Heart right ventricle (tissue), 16 donors: ENCODE measurements around the gene CASP5. TPM values are rescaled to one million over a fixed set of nuclear protein-coding genes. Genes with fewer than 3 reads are reported as not detected.
A peak's percentile ranks its signal among the peaks of the same experiment; 100 is the strongest.

Experiments
- ATAC-seq, 8 donors: fragments of 200-7000 bp; cut with Tn5 transposase; one replicate each; pipeline ENCODE4 v1.9.1; 2020; ENCODE audit warnings: mild to moderate bottlenecking in 8 of 8, moderate library complexity in 8 of 8, moderate number of reproducible peaks in 1 of 8
- DNase-seq, 2 donors: peaks; one replicate each; pipeline ENCODE4 v3.0.0-alpha.2; 2020
- H3K27ac ChIP-seq, 10 donors: fragments of 200-600 bp; sonication (generic) in 2 of 10; one replicate each; pipeline versions ENCODE4 v1.5.0 to v1.8.0; 2020 to 2022; ENCODE audit warnings: mild to moderate bottlenecking in 3 of 10
- H3K27me3 ChIP-seq, 7 donors: fragments of 200-600 bp; one replicate each; pipeline ENCODE4 v1.8.0; 2021 to 2022; ENCODE audit warnings: mild to moderate bottlenecking in 2 of 7
- H3K36me3 ChIP-seq, 9 donors: fragments of 200-600 bp; sonication (generic) in 1 of 9; one replicate each; pipeline versions ENCODE4 v1.5.0 to v1.8.0; 2020 to 2022; ENCODE audit warnings: mild to moderate bottlenecking in 2 of 9
- H3K4me1 ChIP-seq, 9 donors: fragments of 200-600 bp; sonication (generic) in 1 of 9; one replicate each; pipeline versions ENCODE4 v1.5.0 to v1.8.0; 2020 to 2022; ENCODE audit warnings: mild to moderate bottlenecking in 4 of 9
- H3K4me3 ChIP-seq, 10 donors: fragments of 200-600 bp; sonication (generic) in 2 of 10; one replicate each; pipeline versions ENCODE4 v1.5.0 to v1.8.0; 2020 to 2022; ENCODE audit warnings: mild to moderate bottlenecking in 7 of 10, moderate library complexity in 2 of 10
- H3K9me3 ChIP-seq, 11 donors: fragments of 200-600 bp in 10 of 11; sonication (generic) in 2 of 11; one replicate each; pipeline versions ENCODE4 v1.5.0 to v1.8.0; 2013 to 2022; ENCODE audit warnings: mild to moderate bottlenecking in 2 of 11, control low read depth in 1 of 11, moderate library complexity in 1 of 11
- WGBS, 2 donors: extraction: QIAGEN DNeasy Blood & Tissue Kit; methylation state at CpG; one replicate each; pipeline ENCODE4 v1.1.7; 2013; ENCODE audit warnings: inconsistent platforms in 1 of 2; 5-methylcytosine and 5-hydroxymethylcytosine counted together
- intact Hi-C, 10 donors: fragments of 100-400 bp; cut with DNase I; formaldehyde crosslinking; loops; one replicate each; pipeline versions ENCODE4 v1.11.1 to v1.14.2; 2022
- polyA plus RNA-seq, 2 donors: library from polyadenylated mRNA; stranded (reverse); fragments of 200-250 nt; gene quantifications; one replicate each; pipeline ENCODE4 v1.2.3, GENCODE V29; 2013
- total RNA-seq, 10 donors: library from RNA; stranded (reverse); fragmentation: NEBNext Ultra II Directional in 3 of 10; extraction: Animal tissue kit (Norgen Biotek cat#: 25700) in 3 of 10; gene quantifications; one replicate each; pipeline versions ENCODE4 v1.2.1 to v1.2.4, GENCODE V29; 2021 to 2023
- TF ChIP-seq, protein P1 (sequence below), 9 donors: fragments of 200-600 bp; sonication (generic) in 2 of 9; IDR thresholded peaks; one replicate each; pipeline versions ENCODE4 v1.5.0 to v1.8.0; 2021 to 2022; ENCODE audit warnings: antibody characterized with exemption in 9 of 9, mild to moderate bottlenecking in 5 of 9, moderate library complexity in 1 of 9
- donor health status: Arrhythmogenic right ventricular cardiomyopathy.
- donor health status: ischemic (EF 13 %, LVEDD 7.1; RV severe dilation, severe dysfunction).
- donor health status: healthy with polysubstance abuse.
- donor health status: DM: no; HTN: yes; CAD: no.
- donor health status: DM: no; HTN: no; CAD: no.
- donor health status: ischemic (EF 25% LVEDD 6.9; RV normal size, moderate dysfunction).
- donor health status: ischemic (EF 25% LVEDD 5.7; RV mildly dilated, moderate dysfunction).
- donor health status: healthy.
- donor health status: DM: yes; HTN: yes; CAD: no.
- donor health status: Ischemic cardiomyopathy.
- donor health status: ischemic (EF 35%, LVEDD 5.7; RV mildly dilated, moderate dysfunction).
- donor health status: nonischemic (EF 11% LVEDD 7.7; RV severe dilation, severe dysfunction).
- donor health status: DM: yes; HTN: yes; CAD: no.
- donor health status: PGD.
- donor health status: ischemic (EF 29% LVEDD 5.4; RV normal size, mild dysfunction).
- donor health status: nonischemic (EF 23%, LVEDD 6.1; RV moderate dilation, normal function).

The CASP5 gene
- total and polyA plus RNA-seq, 12 donors = 0.03 to 0.79 (median 0.21) TPM; not detected in 8

DNA sequence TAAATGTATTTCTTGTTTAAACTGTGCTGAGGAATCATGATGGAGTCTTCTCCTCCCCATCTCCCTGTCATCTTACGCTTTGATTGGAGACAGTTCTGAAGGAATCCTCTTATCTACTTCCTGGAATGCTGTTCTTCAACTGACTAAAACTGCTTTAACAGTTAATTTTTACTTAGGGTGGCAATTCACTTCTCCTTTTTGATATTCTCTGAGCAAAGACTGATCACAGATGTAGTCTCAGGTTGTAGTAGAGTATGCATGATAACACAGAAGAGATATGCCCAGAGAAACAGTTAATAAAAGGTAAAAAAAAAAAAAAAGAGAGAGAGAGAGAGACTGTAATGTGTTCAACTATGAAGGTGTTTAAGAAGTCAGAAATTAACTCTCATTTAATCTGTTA is 1.4 kb upstream of the CASP5 start:
- peaks cover 0 to 52% (median 14%) of the 10 kb centered on the region in 9 donors for H3K36me3 ChIP-seq
- DNase-seq (no peak), ATAC-seq (no peak)
- intact Hi-C loops = no loop called here
- H3K27ac ChIP-seq = no peak overlapping the region
- no peak overlapping the region for H3K4me3 ChIP-seq
- peaks cover 0 to 5% (median 0%) of the 10 kb centered on the region in 11 donors for H3K9me3 ChIP-seq
- no peaks in the 10 kb centered on the region for H3K27me3 ChIP-seq
- H3K4me1 ChIP-seq = peaks cover 0 to 31% (median 0%) of the 10 kb centered on the region in 9 donors
- TF ChIP-seq, protein P1, sequence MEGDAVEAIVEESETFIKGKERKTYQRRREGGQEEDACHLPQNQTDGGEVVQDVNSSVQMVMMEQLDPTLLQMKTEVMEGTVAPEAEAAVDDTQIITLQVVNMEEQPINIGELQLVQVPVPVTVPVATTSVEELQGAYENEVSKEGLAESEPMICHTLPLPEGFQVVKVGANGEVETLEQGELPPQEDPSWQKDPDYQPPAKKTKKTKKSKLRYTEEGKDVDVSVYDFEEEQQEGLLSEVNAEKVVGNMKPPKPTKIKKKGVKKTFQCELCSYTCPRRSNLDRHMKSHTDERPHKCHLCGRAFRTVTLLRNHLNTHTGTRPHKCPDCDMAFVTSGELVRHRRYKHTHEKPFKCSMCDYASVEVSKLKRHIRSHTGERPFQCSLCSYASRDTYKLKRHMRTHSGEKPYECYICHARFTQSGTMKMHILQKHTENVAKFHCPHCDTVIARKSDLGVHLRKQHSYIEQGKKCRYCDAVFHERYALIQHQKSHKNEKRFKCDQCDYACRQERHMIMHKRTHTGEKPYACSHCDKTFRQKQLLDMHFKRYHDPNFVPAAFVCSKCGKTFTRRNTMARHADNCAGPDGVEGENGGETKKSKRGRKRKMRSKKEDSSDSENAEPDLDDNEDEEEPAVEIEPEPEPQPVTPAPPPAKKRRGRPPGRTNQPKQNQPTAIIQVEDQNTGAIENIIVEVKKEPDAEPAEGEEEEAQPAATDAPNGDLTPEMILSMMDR (IDR thresholded peaks at IDR 0.05) = no peak
- 76 to 79% methylated on average over 1 of the region's 1 CpG for WGBS, 2 donors

GRCh38 chr11:105022527-105022926 is 441 bp downstream of the CASP5 start:
- peak overlapping the region in 1 of 10 donors; percentile 16 for H3K4me3 ChIP-seq
- TF ChIP-seq, protein P1 (IDR thresholded peaks at IDR 0.05) = no peak

GRCh38 chr11:105007463-105007862 is 15.5 kb downstream of the CASP5 start:
- no peaks in the 10 kb centered on the region for H3K27me3 ChIP-seq
- no peak for DNase-seq
- intact Hi-C loops = no loop called here
- H3K27ac ChIP-seq = no peak overlapping the region
- H3K4me1 ChIP-seq = no peaks in the 10 kb centered on the region
- no peaks in the 10 kb centered on the region for H3K36me3 ChIP-seq
- ATAC-seq = no peak
- no peaks in the 10 kb centered on the region for H3K9me3 ChIP-seq
- TF ChIP-seq, protein P1 (IDR thresholded peaks at IDR 0.05) = no peak
- H3K4me3 ChIP-seq = no peak overlapping the region

More at GRCh38 chr11:105022527-105022926, 441 bp downstream of the CASP5 start:
- no peak for DNase-seq
- H3K9me3 ChIP-seq = peaks cover 0 to 5% (median 0%) of the 10 kb centered on the region in 11 donors
- whole genome bisulfite sequencing, 2 donors = 40 to 44% methylated on average over 2 of the region's 2 CpGs
- intact Hi-C loops = no loop called here
- H3K4me1 ChIP-seq = peaks cover 0 to 18% (median 0%) of the 10 kb centered on the region in 9 donors
- H3K36me3 ChIP-seq = peaks cover 0 to 33% (median 5%) of the 10 kb centered on the region in 9 donors
- H3K27me3 ChIP-seq = no peaks in the 10 kb centered on the region
- H3K27ac ChIP-seq = peak overlapping the region in 1 of 10 donors; percentile 26
- no peak for ATAC-seq

- Histone ChIP-seq H3K4me1 (no peaks in the 10 kb centered on the region), H3K27me3 (no peaks in the 10 kb centered on the region), H3K4me3 (no peak overlapping the region), H3K36me3 (no peaks in the 10 kb centered on the region), H3K9me3 (no peaks in the 10 kb centered on the region), H3K27ac (no peak overlapping the region)
- intact Hi-C loops = no loop called here
- DNase-seq = no peak
- 85 to 86% methylated on average over 3 of the region's 3 CpGs for WGBS, 2 donors
- TF ChIP-seq, protein P1 (IDR thresholded peaks at IDR 0.05) = no peak
- ATAC-seq = no peak
Measured at GRCh38 chr11:105005451-105005845, 17.5 kb downstream of the CASP5 start.
